Nephron progenitor cell (in vitro differentiated cells): ENCODE data around the gene MKLN1.

ENCODE experiments used
- DNase-seq: peaks from one replicate; pipeline ENCODE4 v3.0.0; 2021
- H3K27ac Mint-ChIP-seq: 2 replicates; pipeline ENCODE4 v1.8.0; 2021; ENCODE audit warnings: mild to moderate bottlenecking, moderate library complexity, mixed read lengths
- H3K27me3 Mint-ChIP-seq: 2 replicates; pipeline ENCODE4 v1.8.0; 2021; ENCODE audit warnings: mild to moderate bottlenecking, low read depth, mixed read lengths; ENCODE audit not compliant: poor library complexity
- H3K36me3 Mint-ChIP-seq: 2 replicates; pipeline ENCODE4 v1.8.0; 2021; ENCODE audit warnings: low read depth, mixed read lengths
- H3K4me1 Mint-ChIP-seq: 2 replicates; pipeline ENCODE4 v1.8.0; 2021; ENCODE audit warnings: mixed read lengths
- H3K4me3 Mint-ChIP-seq: 2 replicates; pipeline ENCODE4 v1.8.0; 2021; ENCODE audit warnings: mild to moderate bottlenecking, moderate library complexity, mixed read lengths
- H3K9me3 Mint-ChIP-seq: 2 replicates; pipeline ENCODE4 v1.8.0; 2021; ENCODE audit warnings: mild to moderate bottlenecking, moderate library complexity, mixed read lengths
- TF ChIP-seq, protein P1 (sequence below): fragments of 200-600 bp; sonication (generic); IDR thresholded peaks from 2 replicates; pipeline ENCODE4 v1.5.0; 2021; ENCODE audit warnings: antibody characterized with exemption

MKLN1 gene

DNA sequence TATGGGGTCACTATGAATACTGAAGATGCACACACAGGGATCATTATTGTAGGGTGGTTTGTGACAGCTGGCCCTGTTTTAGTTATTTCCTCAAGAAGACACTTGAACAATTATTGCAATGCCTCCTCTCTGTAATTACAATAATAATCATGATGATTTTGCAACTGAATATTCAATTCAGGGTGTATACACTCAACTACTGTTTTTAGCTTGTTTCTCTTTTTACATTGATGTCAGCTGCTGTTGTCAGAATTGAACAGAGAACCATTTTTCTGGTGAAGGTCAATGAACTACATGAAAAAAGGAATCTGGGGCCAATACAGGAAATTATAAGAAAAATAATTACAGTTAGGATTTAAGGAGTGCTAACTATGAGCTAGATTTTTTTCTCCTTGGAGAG is 28.6 kb upstream of the MKLN1 start:
- Mint-ChIP-seq H3K4me1 (peaks cover 20% of the 10 kb centered on the region), H3K36me3 (no peaks in the 10 kb centered on the region), H3K27ac (no peak overlapping the region), H3K4me3 (no peak overlapping the region), H3K9me3 (no peaks in the 10 kb centered on the region), H3K27me3 (peaks cover 6% of the 10 kb centered on the region)
- TF ChIP-seq, protein P1, sequence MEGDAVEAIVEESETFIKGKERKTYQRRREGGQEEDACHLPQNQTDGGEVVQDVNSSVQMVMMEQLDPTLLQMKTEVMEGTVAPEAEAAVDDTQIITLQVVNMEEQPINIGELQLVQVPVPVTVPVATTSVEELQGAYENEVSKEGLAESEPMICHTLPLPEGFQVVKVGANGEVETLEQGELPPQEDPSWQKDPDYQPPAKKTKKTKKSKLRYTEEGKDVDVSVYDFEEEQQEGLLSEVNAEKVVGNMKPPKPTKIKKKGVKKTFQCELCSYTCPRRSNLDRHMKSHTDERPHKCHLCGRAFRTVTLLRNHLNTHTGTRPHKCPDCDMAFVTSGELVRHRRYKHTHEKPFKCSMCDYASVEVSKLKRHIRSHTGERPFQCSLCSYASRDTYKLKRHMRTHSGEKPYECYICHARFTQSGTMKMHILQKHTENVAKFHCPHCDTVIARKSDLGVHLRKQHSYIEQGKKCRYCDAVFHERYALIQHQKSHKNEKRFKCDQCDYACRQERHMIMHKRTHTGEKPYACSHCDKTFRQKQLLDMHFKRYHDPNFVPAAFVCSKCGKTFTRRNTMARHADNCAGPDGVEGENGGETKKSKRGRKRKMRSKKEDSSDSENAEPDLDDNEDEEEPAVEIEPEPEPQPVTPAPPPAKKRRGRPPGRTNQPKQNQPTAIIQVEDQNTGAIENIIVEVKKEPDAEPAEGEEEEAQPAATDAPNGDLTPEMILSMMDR: no peak
- no peak for DNase-seq

DNA sequence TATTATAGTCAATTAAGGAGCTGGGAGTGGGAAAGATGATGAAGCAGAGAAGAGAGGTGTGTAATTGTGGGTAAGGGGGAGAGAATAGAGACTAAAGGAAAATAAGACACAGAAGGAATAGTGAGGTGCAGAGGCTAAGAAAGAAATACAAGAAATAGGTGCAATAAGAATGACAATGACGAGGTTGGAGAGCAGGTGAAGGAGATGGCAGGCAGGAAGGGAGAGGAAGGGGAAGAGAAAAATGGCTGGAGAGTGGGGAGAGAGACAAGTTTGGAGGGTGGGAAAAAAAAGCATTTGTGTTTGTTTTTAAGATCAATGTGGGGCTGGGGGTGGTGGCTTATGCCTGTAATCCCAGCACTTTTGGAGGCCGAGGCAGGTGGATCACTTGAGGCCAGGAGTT is 27.6 kb upstream of the MKLN1 start:
- H3K36me3 Mint-ChIP-seq: no peaks in the 10 kb centered on the region
- H3K27me3 Mint-ChIP-seq: peaks cover 6% of the 10 kb centered on the region
- TF ChIP-seq, protein P1: no peak
- DNase-seq: no peak
- H3K4me3 Mint-ChIP-seq: no peak overlapping the region
- H3K9me3 Mint-ChIP-seq: no peaks in the 10 kb centered on the region
- no peak overlapping the region for H3K27ac Mint-ChIP-seq
- peaks cover 20% of the 10 kb centered on the region for H3K4me1 Mint-ChIP-seq

DNA sequence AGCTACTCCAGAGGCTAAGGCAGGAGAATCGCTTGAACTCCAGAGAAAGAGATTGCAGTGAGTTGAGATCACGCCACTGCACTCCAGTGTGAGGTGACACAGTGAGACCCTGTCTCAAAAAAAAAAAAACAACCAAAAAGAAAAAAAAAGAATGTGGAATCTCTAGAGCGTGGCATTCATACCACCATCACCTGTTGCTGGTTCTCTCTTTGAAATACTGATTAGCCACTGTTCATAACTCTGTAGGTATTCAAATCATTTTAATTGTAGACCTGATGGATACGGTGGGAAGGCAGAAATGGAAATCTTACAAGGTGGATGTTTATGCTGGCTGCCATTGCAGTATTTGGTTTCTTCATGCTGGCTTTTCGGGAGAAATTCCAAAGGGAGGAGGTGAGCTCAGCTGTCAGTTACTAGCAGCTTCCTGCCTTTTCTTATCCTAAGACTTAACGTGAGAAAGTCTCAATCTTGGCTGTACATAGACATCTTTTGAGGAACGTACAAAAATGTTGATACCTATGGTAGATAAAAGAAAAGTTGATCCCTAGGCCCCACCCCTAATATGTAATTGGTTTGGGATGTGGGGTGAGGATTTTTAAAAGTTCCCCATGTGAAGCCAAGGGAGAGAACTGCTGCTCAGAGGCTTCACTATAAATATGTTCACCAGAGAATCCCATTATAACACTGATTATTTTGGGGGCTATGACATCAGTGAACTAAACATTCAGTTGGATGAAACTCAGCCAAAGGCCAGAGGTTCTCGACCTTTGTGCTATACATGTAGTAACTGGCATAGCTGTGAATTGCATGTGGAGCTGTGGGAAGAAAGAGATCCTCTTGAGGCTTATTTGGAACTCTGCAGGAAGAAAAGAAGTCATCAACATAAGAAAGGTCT is 26.9 kb upstream of the MKLN1 start:
- Mint-ChIP-seq H3K27me3 (peaks cover 4% of the 10 kb centered on the region), H3K4me3 (no peak overlapping the region), H3K36me3 (no peaks in the 10 kb centered on the region), H3K4me1 (peaks cover 20% of the 10 kb centered on the region), H3K27ac (no peak overlapping the region), H3K9me3 (peaks cover 3% of the 10 kb centered on the region)
- DNase-seq: no peak
- TF ChIP-seq, protein P1: no peak

DNA sequence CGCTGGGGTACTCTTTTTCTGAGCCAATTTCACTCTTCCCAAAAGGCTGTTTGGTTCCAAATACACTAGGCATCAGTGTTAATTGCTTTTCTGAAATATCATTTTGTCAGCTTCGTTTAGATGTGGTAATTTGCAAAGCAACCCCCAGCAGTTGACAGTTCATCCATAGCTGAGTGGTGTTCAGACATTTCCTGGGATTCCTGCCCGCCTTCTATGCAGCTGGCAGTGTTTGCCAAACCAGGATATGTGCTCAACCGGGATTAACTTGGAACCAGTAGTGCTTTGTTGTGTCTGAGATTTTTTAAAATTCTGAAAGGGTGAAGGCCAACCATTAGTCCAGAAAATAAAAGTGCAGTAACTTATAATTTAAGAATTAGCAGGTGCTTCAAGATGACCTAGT is 25.2 kb upstream of the MKLN1 start:
- H3K27me3 Mint-ChIP-seq: peaks cover 4% of the 10 kb centered on the region
- H3K36me3 Mint-ChIP-seq: peaks cover 7% of the 10 kb centered on the region
- TF ChIP-seq, protein P1: no peak
- no peak overlapping the region for H3K27ac Mint-ChIP-seq
- DNase-seq: no peak
- peaks cover 20% of the 10 kb centered on the region for H3K4me1 Mint-ChIP-seq
- no peak overlapping the region for H3K4me3 Mint-ChIP-seq
- H3K9me3 Mint-ChIP-seq: peaks cover 19% of the 10 kb centered on the region

DNA sequence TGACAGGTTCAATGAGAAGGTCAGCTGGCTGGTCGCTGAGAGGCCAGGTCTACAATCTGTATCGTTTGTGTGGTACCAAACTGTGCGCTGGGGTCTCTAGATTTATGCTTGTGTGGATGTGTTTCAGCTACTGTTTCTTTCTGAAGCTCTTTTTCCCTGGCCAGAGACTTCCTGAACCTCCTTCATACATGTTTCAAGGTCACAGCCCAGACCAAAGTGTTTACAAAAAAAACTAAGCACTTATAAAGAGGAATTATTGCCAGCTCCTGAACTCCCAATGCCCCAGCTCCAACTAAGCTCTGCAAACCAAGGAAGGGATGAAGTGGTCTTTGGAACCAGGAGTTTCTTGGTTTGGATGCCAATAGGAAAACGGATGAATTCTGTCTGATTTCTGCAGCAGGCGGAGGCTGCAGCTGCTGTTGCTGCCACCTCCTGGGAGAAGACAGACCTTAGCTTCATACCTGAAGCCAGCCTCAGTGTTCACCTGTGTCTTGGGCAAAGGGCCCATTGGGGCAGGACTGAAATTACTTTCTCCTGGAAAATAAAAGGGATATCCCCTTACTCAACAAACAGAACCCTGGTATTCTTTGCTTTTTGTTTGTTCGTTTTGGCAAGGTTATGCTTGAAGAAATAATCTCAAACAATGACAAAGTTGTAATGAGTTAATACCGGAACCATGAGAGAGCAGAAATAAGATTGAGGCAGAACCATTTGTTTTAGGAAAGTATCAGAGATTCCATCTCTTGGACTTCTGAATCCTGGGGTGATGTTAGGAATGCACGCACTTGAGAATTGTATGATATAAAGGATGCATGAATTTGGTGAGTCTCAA is 24.6 kb upstream of the MKLN1 start:
- no peak for DNase-seq
- Mint-ChIP-seq H3K4me3 (no peak overlapping the region), H3K36me3 (peaks cover 12% of the 10 kb centered on the region), H3K9me3 (peaks cover 26% of the 10 kb centered on the region), H3K27ac (no peak overlapping the region), H3K27me3 (peaks cover 4% of the 10 kb centered on the region), H3K4me1 (peaks cover 20% of the 10 kb centered on the region)
- TF ChIP-seq, protein P1: no peak
